NCI-H146 treated with DMSO at 0.1 percent for 48 hours (cell line): ENCODE data around the gene SAMD1.
A peak's percentile ranks its signal among the peaks of the same experiment; 100 is the strongest.

ENCODE experiments used
- DNase-seq: peaks from one replicate; lab custom pipeline; 2025; ENCODE audit not compliant: unreplicated experiment; lab: John Stamatoyannopoulos, UW

SAMD1 gene

GRCh38 chr19:14113762-14114414, 23.3 kb upstream of the SAMD1 start:
- DNase-seq = no peak

- no peak for DNase-seq
Observed at GRCh38 chr19:14112809-14113385, 22.3 kb upstream of the SAMD1 start.

GRCh38 chr19:14112051-14112808, 21.7 kb upstream of the SAMD1 start:
- no peak for DNase-seq

GRCh38 chr19:14111486-14111885, 20.9 kb upstream of the SAMD1 start:
- DNase-seq = no peak

GRCh38 chr19:14110650-14111049, 20.1 kb upstream of the SAMD1 start:
- DNase-seq = no peak

- no peak for DNase-seq
Observed at GRCh38 chr19:14107581-14108461, 17.3 kb upstream of the SAMD1 start.

GRCh38 chr19:14106840-14107239, 16.3 kb upstream of the SAMD1 start:
- DNase-seq = no peak

GRCh38 chr19:14105680-14106079, 15.1 kb upstream of the SAMD1 start:
- DNase-seq = no peak

- DNase-seq = no peak
Observed at GRCh38 chr19:14103310-14103709, 12.8 kb upstream of the SAMD1 start.

GRCh38 chr19:14102756-14103155, 12.2 kb upstream of the SAMD1 start:
- no peak for DNase-seq

GRCh38 chr19:14102102-14102696, 11.6 kb upstream of the SAMD1 start:
- no peak for DNase-seq

- DNase-seq = no peak
Observed at GRCh38 chr19:14101003-14101545, 10.5 kb upstream of the SAMD1 start.

- DNase-seq = no peak
Observed at GRCh38 chr19:14097532-14098151, 7.1 kb upstream of the SAMD1 start.

- DNase-seq = no peak
Observed at GRCh38 chr19:14096272-14096992, 5.9 kb upstream of the SAMD1 start.

- no peak for DNase-seq
Observed at GRCh38 chr19:14094854-14095253, 4.3 kb upstream of the SAMD1 start.

GRCh38 chr19:14093117-14093823, 2.7 kb upstream of the SAMD1 start:
- DNase-seq = no peak

- no peak for DNase-seq
Observed at GRCh38 chr19:14091813-14092462, 1.4 kb upstream of the SAMD1 start.

GRCh38 chr19:14091081-14091812, 696 bp upstream of the SAMD1 start:
- DNase-seq = peak; percentile 73
